RWPE2 (cell line): ENCODE data around the gene ZBTB33.

ENCODE experiments used
- ATAC-seq: fragments of 200-7000 bp; cut with Tn5 transposase; 3 replicates; pipeline ENCODE4 v1.9.1; 2021; ENCODE audit warnings: low read depth
- DNase-seq: peaks from one replicate; pipeline ENCODE4 v3.0.0-alpha.2; 2020; ENCODE audit warnings: low spot score
- H3K27ac ChIP-seq: fragments of 450-650 bp; 2 replicates; pipeline ENCODE4 v1.5.1; 2017; ENCODE audit warnings: mild to moderate bottlenecking; ENCODE audit not compliant: poor library complexity, severe bottlenecking
- H3K27me3 ChIP-seq: fragments of 250-450 bp; sonication (Bioruptor Pico); 2 replicates; pipeline ENCODE4 v1.5.1; 2021; ENCODE audit warnings: mild to moderate bottlenecking, moderate library complexity; ENCODE audit not compliant: insufficient read depth, poor library complexity, severe bottlenecking
- H3K36me3 ChIP-seq: fragments of 250-450 bp; sonication (Bioruptor Pico); 2 replicates; pipeline ENCODE4 v1.5.1; 2020; ENCODE audit warnings: low read depth, mild to moderate bottlenecking, moderate library complexity
- H3K4me1 ChIP-seq: fragments of 250-450 bp; sonication (Bioruptor Pico); 2 replicates; pipeline ENCODE4 v1.5.1; 2021; ENCODE audit warnings: mild to moderate bottlenecking, moderate library complexity; ENCODE audit not compliant: insufficient read depth, poor library complexity, severe bottlenecking
- H3K4me3 ChIP-seq: fragments of 250-450 bp; sonication (Bioruptor Pico); 2 replicates; pipeline ENCODE4 v1.5.1; 2021; ENCODE audit warnings: mild to moderate bottlenecking, moderate library complexity; ENCODE audit not compliant: severe bottlenecking
- H3K9me3 ChIP-seq: fragments of 250-450 bp; sonication (Bioruptor Pico); 2 replicates; pipeline ENCODE4 v1.5.1; 2021; ENCODE audit warnings: mild to moderate bottlenecking, moderate library complexity; ENCODE audit not compliant: severe bottlenecking
- TF ChIP-seq, protein P1 (sequence below): fragments of 450-650 bp; IDR thresholded peaks from one replicate; pipeline ENCODE4 v1.5.1; 2017; ENCODE audit warnings: mild to moderate bottlenecking, moderate library complexity; ENCODE audit not compliant: poor library complexity, severe bottlenecking

ZBTB33 gene

DNA sequence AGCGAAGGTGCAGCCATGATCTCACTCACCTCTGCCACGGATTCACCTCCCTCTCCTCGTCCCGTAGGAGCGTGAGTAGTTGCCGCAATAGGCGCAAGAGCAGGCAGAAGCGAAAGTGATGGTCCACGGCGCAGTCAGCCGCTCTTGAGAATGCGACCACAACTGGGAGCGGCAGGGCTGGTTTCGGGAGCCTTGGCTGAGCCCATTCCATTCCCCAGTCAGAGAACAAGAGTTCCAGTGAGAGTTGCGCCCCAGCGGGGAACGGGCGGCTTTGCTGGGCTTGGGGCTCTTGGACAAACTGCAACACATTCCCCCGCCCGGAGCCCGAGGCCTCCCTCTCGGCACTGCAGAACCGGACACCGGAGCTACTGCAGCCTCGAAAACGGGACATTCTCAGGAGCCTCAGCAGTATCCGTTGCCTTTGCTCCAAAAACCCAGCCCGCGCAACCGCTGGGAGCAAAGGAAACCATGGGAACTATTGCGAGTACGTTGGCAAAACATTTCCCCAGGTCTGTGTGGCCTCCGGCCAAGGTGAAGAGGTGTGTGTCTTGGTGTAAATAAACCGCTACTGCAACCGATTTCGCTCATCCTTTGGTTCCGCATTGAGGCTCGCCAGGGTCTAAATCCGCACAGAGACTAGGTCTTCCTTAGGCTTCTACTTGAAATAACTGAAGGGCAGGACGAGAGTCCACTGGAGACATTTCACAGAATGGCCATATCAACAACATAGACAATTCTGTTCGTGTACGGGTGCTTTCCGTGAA, 5.7 kb upstream of the ZBTB33 start:
- TF ChIP-seq, protein P1, sequence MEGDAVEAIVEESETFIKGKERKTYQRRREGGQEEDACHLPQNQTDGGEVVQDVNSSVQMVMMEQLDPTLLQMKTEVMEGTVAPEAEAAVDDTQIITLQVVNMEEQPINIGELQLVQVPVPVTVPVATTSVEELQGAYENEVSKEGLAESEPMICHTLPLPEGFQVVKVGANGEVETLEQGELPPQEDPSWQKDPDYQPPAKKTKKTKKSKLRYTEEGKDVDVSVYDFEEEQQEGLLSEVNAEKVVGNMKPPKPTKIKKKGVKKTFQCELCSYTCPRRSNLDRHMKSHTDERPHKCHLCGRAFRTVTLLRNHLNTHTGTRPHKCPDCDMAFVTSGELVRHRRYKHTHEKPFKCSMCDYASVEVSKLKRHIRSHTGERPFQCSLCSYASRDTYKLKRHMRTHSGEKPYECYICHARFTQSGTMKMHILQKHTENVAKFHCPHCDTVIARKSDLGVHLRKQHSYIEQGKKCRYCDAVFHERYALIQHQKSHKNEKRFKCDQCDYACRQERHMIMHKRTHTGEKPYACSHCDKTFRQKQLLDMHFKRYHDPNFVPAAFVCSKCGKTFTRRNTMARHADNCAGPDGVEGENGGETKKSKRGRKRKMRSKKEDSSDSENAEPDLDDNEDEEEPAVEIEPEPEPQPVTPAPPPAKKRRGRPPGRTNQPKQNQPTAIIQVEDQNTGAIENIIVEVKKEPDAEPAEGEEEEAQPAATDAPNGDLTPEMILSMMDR = no peak
- peak; percentile 85 for ATAC-seq
- peak; percentile 53 for DNase-seq
- Histone ChIP-seq H3K27me3 (no peaks in the 10 kb centered on the region), H3K4me3 (peak overlapping the region; percentile 95), H3K9me3 (no peaks in the 10 kb centered on the region), H3K4me1 (no peaks in the 10 kb centered on the region), H3K27ac (peak overlapping the region; percentile 67), H3K36me3 (no peaks in the 10 kb centered on the region)

DNA sequence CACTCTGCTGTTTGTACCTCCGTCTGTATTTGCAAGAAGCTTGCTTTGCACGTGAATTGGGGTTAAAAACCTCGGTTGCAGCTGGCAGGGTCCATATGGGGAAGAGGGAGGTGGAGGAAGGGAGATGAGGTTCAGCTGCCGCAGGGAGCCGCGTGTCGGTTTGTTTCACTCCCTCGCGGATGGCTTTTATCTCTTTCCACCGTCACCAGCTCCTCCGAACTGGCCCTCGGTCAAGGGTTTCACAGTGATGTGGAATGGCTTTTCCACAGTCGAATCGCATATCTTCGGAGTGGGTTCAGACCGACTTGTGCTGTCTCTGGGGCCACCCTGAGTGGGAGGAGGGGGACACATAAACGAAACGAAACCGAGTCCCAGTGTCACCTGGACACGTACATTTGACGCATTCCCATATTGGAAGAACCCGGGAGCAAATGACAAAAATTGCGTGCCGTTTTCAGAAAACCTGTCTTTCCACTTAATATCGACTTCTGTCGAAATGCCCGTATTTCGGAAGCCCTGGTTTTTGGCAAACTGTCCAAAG, 929 bp downstream of the ZBTB33 start:
- no peak for DNase-seq
- ATAC-seq = no peak
- TF ChIP-seq, protein P1 = no peak
- Histone ChIP-seq H3K9me3 (no peaks in the 10 kb centered on the region), H3K4me1 (peaks cover 3% of the 10 kb centered on the region), H3K27ac (peak overlapping the region; percentile 65), H3K4me3 (peak overlapping the region; percentile 42), H3K36me3 (peaks cover 19% of the 10 kb centered on the region; the same call in 1 of the 2 replicates), H3K27me3 (no peaks in the 10 kb centered on the region)

DNA sequence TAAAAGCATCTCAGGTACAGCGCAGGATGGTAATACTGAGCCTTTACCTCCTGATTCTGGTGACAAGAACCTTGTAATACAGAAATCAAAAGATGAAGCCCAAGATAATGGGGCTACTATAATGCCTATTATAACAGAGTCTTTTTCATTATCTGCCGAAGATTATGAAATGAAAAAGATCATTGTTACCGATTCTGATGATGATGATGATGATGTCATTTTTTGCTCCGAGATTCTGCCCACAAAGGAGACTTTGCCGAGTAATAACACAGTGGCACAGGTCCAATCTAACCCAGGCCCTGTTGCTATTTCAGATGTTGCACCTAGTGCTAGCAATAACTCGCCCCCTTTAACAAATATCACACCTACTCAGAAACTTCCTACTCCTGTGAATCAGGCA, 3.2 kb downstream of the ZBTB33 start:
- DNase-seq (no peak), ATAC-seq (no peak)
- TF ChIP-seq, protein P1 = no peak
- Histone ChIP-seq H3K9me3 (no peaks in the 10 kb centered on the region), H3K27me3 (no peaks in the 10 kb centered on the region), H3K27ac (no peak overlapping the region), H3K4me1 (peaks cover 3% of the 10 kb centered on the region), H3K4me3 (no peak overlapping the region), H3K36me3 (peaks cover 19% of the 10 kb centered on the region; the same call in 1 of the 2 replicates)

DNA sequence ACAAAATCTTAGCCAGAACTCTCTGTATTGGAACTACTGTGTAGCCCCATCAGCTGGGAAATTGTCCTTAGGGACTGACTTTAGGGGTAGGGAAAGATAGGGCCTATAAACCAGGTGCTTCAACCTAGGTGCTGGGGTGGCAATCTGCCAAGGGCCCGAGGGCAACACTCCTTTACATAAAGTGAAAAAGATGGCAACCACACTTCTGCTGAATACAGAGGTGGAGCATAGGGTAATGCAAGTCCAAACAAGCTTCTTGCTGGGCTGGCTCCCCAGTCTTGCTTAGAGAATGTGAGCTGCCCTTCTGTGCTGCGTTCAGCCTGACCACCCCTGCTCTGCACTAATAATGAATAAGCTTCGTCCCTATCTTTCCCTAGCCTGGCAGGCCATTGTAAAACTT, 9.8 kb downstream of the ZBTB33 start:
- Histone ChIP-seq H3K27ac (peak overlapping the region; percentile 33), H3K27me3 (no peaks in the 10 kb centered on the region), H3K4me3 (no peak overlapping the region), H3K9me3 (no peaks in the 10 kb centered on the region), H3K4me1 (peaks cover 11% of the 10 kb centered on the region), H3K36me3 (no peaks in the 10 kb centered on the region)
- TF ChIP-seq, protein P1 = no peak
- DNase-seq (peak; percentile 55), ATAC-seq (peak; percentile 99)
